OCI-LY3 (cell line): ENCODE measurements around the gene AGAP5.
"Not testable (repeated sequence)": the region's sequence is repeated elsewhere in the genome, so short reads cannot be mapped to it uniquely, and the experiment has no call there.

Experiments used
- EZH2phosphoT487 ChIP-seq: fragments of 200-600 bp; shearing (Covaris generic); IDR thresholded peaks from 2 replicates; pipeline ENCODE4 v1.6.1; 2018; ENCODE audit warnings: antibody characterized with exemption, mixed run types, low read depth
- TF ChIP-seq, protein P1 (sequence below): fragments of 200-600, 300-600 bp; sonication (generic); IDR thresholded peaks from 2 replicates; pipeline ENCODE4 v1.5.1; 2014; ENCODE audit warnings: antibody characterized with exemption, low read length, low read depth

DNA sequence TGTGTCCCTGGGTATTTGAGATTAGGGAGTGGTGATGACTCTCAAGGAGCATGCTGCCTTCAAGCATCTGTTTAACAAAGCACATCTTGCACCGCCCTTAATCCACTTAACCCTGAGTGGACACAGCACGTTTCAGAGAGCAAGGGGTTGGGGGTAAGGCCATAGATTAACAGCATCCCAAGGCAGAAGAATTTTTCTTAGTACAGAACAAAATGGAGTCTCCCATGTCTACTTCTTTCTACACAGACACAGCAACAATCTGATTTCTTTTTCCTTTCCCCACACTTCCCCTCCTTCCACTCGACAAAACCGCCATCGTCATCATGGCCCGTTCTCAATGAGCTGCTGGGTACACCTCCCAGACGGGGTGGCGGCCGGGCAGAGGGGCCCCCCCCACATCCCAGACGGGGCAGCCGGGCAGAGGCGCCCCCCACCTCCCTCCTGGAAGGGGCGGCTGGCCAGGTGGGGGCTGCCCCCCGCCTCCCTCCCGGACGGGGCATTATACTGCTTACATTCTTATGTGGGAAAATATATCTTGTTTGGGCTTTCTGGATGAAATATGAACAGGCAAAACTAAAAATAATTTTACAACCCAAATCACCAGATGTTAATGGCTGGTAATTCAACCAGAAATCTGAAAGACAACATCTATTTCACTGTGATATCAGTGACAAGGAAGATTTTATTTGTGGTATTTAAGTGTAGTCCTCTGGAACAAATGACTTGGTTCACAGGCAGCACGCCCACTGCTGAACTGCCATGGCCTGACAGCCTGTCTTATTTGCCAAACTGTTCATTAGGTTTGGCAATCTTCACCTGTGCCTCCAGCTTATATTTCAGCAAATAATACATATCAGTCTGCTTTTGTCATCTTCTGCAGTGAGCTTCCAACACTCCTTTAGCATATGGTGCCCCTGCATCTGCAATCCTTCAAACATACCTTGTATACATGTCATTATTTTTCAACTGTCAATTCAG, 17.6 kb upstream of the AGAP5 start:
- TF ChIP-seq, protein P1, sequence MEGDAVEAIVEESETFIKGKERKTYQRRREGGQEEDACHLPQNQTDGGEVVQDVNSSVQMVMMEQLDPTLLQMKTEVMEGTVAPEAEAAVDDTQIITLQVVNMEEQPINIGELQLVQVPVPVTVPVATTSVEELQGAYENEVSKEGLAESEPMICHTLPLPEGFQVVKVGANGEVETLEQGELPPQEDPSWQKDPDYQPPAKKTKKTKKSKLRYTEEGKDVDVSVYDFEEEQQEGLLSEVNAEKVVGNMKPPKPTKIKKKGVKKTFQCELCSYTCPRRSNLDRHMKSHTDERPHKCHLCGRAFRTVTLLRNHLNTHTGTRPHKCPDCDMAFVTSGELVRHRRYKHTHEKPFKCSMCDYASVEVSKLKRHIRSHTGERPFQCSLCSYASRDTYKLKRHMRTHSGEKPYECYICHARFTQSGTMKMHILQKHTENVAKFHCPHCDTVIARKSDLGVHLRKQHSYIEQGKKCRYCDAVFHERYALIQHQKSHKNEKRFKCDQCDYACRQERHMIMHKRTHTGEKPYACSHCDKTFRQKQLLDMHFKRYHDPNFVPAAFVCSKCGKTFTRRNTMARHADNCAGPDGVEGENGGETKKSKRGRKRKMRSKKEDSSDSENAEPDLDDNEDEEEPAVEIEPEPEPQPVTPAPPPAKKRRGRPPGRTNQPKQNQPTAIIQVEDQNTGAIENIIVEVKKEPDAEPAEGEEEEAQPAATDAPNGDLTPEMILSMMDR: not testable (repeated sequence)
- TF ChIP-seq EZH2phosphoT487: not testable (repeated sequence)
